ENCODE data around the gene INTS1.

DNA sequence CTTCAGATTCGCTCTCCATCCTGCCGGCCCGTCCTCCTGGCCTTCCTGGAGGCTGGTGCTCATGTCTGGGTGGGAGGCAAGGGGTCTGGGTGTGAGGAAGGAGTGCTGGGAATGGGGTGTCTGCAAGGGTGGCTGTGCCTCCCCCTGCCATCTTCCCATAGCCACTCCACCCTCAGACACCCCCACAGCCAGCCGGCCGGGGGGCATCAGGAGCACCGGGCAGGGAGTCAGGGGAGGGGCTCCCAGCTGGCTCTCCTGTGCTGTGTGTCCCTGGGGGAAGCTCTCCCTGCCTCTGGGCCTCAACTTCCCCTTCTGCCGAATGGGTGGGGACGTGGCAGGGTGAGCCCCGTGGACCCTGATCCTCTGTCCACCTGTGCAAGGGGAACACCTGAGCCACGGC, 63.6 kb downstream of the INTS1 start:
- TF ChIP-seq, protein P1, sequence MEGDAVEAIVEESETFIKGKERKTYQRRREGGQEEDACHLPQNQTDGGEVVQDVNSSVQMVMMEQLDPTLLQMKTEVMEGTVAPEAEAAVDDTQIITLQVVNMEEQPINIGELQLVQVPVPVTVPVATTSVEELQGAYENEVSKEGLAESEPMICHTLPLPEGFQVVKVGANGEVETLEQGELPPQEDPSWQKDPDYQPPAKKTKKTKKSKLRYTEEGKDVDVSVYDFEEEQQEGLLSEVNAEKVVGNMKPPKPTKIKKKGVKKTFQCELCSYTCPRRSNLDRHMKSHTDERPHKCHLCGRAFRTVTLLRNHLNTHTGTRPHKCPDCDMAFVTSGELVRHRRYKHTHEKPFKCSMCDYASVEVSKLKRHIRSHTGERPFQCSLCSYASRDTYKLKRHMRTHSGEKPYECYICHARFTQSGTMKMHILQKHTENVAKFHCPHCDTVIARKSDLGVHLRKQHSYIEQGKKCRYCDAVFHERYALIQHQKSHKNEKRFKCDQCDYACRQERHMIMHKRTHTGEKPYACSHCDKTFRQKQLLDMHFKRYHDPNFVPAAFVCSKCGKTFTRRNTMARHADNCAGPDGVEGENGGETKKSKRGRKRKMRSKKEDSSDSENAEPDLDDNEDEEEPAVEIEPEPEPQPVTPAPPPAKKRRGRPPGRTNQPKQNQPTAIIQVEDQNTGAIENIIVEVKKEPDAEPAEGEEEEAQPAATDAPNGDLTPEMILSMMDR (IDR thresholded peaks at IDR 0.05), result no peak
- TF ChIP-seq ZBTB21 (CRISPR knock-in tag; IDR thresholded peaks at IDR 0.05; ENCODE audit: borderline replicate concordance) (no peak), TP53 (CRISPR knock-in tag; IDR thresholded peaks at IDR 0.05) (no peak), CBFB (CRISPR knock-in tag; IDR thresholded peaks at IDR 0.05; ENCODE audit: low read depth) (no peak), RELA (CRISPR knock-in tag; IDR thresholded peaks at IDR 0.05; ENCODE audit: borderline replicate concordance) (no peak), NFE2L1 (CRISPR knock-in tag; IDR thresholded peaks at IDR 0.05) (no peak), ATF1 (CRISPR knock-in tag; IDR thresholded peaks at IDR 0.05) (no peak), NR1H2 (CRISPR knock-in tag; IDR thresholded peaks at IDR 0.05) (no peak)
- TF ChIP-seq, protein P2, sequence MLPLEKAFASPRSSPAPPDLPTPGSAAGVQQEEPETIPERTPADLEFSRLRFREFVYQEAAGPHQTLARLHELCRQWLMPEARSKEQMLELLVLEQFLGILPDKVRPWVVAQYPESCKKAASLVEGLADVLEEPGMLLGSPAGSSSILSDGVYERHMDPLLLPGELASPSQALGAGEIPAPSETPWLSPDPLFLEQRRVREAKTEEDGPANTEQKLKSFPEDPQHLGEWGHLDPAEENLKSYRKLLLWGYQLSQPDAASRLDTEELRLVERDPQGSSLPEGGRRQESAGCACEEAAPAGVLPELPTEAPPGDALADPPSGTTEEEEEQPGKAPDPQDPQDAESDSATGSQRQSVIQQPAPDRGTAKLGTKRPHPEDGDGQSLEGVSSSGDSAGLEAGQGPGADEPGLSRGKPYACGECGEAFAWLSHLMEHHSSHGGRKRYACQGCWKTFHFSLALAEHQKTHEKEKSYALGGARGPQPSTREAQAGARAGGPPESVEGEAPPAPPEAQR (CRISPR knock-in tag; IDR thresholded peaks at IDR 0.05), result no peak
- TF ChIP-seq, protein P3, sequence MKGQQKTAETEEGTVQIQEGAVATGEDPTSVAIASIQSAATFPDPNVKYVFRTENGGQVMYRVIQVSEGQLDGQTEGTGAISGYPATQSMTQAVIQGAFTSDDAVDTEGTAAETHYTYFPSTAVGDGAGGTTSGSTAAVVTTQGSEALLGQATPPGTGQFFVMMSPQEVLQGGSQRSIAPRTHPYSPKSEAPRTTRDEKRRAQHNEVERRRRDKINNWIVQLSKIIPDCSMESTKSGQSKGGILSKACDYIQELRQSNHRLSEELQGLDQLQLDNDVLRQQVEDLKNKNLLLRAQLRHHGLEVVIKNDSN (CRISPR knock-in tag; IDR thresholded peaks at IDR 0.05), result no peak
